HG03521 (cell line): ENCODE measurements around the gene ETDC.
A peak's percentile ranks its signal among the peaks of the same experiment; 100 is the strongest.
"Not testable (repeated sequence)": the region's sequence is repeated elsewhere in the genome, so short reads cannot be mapped to it uniquely, and the experiment has no call there.

Experiments used
- ATAC-seq: cut with Tn5 transposase; IDR thresholded peaks from one replicate; pipeline ENCODE4 v1.9.1; 2021; ENCODE audit warnings: mild to moderate bottlenecking, moderate library complexity; ENCODE audit not compliant: unreplicated experiment

ETDC gene

GRCh38 chrX:135309430-135309923 lies at the start of gene ETDC:
ETDC (plus strand) TSS chrX:135309480; CDS start chrX:135309480, 0 bp downstream.
- ATAC-seq = no peak

DNA sequence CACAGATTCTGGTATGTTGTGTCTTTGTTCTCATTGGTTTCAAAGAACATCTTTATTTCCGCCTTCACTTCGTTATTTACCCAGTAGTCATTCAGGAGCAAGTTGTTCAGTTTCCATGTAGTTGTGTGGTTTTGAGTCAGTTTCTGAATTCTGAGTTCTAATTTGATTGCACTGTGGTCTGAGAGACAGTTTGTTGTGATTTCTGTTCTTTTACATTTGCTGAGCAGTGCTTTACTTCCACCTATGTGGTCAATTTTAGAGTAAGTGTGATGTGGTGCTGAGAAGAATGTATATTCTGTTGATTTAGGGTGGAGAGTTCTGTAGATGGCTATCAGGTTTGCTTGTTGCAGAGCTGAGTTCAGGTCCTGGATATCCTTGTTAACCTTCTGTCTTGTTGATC lies 48.3 kb upstream of the ETDC start:
- ATAC-seq = not testable (repeated sequence)

GRCh38 chrX:135263376-135263775 lies 45.9 kb upstream of the ETDC start:
- not testable (repeated sequence) for ATAC-seq

- no peak for ATAC-seq
These were observed 45.1 kb upstream of the ETDC start for GRCh38 chrX:135264206-135264605.

DNA sequence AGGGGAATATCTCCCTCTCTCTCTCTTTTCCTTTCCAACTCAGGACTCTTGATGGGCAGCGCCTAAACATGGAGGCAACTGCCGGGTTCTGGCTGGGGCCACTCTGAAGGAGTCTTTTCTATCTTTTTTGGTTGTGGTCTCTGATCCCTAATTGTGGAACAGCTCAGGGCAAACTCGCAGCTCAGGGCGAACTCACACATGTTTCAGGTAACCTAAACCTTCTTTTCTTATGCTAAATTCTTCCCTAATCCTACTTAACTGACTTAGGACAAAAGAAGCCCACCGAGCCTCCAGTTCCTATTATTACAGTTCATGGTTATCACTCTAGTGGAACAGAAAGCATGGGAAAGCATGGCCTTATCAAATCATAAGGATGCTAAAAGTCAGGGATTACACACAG lies 36.1 kb upstream of the ETDC start:
- no peak for ATAC-seq

DNA sequence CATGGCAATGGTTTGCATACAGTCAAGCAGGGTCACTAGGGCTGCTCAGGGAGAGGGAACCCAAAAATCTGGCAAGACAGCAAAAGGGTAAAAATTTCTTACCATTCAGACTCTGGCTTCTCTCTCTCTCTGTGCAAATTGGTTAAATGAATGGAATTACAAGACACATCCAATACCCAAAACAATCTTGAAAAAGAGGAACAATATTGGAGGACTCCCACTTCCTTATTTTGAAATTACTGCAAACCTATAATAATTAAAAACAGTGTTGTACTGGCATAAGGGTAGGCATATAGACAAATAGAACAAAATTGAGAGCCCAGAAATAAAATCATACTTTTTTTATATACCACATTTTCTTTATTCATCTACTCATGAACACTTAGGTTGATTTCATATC lies 33.3 kb upstream of the ETDC start:
- no peak for ATAC-seq

DNA sequence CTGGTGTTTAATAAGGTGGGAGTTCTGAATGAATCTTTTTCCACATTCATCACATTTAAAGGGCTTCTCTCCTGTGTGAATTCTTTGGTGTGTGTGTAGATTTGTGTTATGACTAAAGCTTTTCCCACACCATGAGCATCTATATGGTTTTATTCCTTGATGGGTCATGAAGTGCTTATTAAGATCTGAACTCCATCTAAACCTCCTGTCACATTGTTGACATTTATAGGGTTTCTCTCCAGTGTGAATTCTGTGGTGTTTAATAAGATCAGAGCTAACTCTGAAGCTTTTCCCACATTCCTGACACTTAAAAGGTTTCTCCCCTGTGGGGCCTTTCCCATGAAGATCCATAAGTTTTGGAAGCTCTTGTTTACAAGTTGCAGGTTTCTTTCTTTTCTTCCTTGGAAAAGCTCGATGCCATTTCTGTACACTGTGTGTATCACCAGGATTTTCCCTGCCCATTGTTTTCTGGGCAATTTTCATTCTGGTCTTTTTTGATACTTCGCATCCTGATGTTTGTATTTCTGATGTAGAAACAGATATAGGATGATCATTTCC lies 21.9 kb upstream of the ETDC start:
- ATAC-seq = no peak

DNA sequence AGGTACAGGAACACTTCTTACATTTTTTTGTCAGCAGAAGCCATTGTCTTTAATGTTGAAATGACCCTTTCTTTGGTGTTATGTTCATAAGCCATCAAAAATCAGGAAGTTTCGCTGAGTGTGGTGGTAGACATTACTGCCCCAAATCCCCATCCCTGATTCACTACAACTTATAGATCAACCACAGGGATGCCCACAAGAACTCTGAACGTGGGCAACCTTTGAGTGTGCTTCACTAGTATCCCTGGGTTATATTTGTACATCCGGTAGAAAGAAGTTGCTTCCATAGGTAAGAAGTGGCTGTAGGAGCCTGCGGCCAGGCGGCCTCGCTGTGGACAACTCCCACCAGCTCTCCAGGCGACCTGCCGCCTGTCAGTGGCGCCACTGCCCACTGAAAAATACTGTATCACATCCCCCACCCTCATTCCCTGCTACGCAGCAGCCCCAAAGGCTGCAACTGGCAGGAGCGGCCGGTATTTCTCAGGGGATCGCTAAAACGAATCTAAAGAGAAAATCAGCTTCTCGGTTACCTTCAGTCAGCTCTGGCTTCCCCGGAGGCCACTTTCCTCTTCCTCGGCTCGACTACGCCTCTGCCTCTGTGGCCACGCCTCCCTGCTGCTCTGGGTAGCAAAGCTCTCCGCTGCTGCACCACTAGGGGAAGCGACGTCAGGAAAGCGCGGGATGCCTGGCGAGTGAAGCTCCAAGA lies 13.9 kb upstream of the ETDC start:
- ATAC-seq = peak; percentile 99

GRCh38 chrX:135295944-135296305 lies 13.4 kb upstream of the ETDC start:
- peak; percentile 47 for ATAC-seq

- no peak for ATAC-seq
These were observed 6.9 kb upstream of the ETDC start for GRCh38 chrX:135302269-135302873.

DNA sequence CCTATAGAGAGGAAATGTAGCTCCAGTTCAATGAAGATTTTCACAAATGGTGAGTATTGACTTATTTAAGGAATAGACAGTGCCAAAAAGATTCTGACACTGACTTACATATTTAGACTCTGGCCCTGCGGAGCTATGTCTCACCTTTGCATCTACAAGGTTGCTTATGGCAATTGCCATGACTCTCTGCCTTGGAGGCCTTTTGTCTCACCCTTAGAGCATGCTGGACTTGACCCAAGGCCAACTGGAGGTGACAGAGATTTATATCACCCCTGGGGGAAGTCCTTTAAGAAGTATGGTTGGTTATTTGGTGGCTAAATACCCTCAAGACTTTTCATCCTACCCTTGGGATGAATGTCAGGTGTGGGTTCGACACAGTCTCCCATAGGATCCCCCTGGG lies 4.5 kb upstream of the ETDC start:
- ATAC-seq = no peak

- no peak for ATAC-seq
These were observed 2.1 kb upstream of the ETDC start for GRCh38 chrX:135307171-135307570.

GRCh38 chrX:135308345-135308855 lies 880 bp upstream of the ETDC start:
- ATAC-seq = no peak

DNA sequence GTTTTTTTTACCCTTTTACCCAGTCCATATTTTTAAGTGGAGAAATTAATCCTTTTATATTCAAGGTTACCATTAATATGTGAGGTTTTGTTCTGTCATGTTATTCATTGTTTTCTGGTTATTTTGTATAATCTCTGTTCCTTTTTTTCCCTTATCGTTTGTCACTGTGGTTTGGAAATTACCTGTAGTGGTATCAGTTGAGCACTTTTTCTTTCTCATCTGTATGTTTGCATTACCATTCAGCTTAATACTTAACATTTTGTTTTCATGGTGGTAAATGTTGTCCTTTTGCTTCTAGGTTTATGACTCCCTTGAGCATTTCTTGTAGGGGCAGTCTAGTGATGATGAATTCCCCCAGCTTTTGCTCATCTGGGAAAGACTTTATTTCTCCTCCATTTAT lies 6.6 kb downstream of the ETDC start:
- ATAC-seq = no peak

DNA sequence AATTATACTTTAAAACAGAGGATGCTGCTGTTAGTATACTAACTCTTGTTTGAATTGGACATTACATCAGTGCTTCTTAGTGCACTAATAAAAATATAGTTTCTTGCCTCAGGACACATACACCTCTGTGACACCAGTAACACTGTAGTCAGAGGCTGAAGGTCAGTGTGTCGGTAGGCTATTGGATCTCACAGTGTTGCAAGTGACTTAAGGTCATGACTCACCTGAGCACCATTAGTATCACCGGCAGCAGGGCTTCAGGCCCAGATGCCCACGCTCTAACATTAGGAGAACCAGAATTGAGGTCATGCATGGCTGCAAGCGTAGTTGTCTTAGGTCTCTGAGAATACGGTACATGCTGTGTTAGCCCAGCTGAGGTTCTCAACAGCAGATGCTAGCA lies 15.2 kb downstream of the ETDC start:
- ATAC-seq = no peak

- ATAC-seq = not testable (repeated sequence)
These were observed 15.9 kb downstream of the ETDC start for GRCh38 chrX:135325036-135325818.

DNA sequence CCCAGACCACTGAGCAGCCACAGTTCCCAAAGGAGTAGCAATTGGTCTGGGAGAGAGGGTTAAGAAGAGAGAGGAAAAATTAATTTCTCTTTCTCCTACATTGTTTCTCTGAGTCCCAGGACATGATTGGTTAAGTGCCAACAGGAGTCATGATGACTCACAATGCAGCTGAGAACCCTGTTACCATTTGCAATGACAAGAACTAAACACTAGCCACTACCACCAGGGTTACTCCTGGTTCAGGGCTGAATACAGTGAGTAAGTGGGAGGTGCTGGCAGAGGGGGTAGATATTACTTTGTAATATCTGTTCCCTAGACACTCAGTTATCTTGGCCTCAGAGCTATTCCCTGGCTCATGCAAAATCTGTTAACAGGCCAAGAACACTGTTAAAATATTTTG lies 18.0 kb downstream of the ETDC start:
- no peak for ATAC-seq

DNA sequence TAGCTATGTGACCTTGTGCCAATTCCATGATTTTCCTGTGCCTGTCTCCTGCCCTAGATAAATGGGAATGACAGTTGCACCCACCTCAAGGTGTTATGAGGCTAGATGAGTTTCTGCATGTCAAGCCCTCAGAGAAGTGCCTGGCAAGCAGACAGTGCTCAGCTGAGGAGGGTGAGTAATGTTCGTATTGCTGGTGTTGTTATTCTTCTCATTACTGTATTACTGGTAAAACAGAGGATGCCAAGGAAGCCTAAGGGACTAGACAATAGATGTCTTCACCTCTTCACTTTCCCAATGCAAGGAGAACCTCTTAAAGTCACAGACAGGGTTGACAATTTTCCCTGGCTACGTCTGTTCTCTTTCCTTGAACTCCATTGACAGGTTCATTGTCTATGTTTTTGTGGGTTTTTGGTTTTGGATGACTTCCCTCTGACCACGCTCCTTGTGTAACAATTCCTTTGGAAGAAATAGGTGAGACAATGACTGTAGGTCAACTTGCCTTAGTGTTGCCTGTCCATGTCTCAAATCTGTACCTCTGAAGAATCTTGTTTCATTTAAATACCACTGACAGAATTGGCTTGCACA lies 19.2 kb downstream of the ETDC start:
- no peak for ATAC-seq

DNA sequence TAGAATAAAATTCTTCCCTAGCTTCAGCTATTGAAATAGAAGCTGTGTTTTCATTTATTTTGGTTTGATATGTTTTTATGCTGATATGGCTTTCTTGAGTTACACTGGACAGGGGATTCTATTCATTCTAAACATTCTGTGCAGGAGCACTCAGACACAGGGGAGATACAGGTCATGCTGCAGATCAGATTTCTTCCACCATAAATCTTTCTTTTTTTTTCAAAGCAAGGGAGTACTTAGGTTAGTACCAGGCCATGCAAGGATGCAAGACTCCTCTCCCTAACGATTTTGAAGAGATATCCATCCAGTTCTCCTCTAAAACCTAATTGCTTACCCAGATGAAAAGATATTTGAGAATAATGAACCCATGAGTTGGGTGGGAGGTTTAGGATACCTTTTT lies 21.4 kb downstream of the ETDC start:
- no peak for ATAC-seq

GRCh38 chrX:135331525-135331924 lies 22.2 kb downstream of the ETDC start:
- no peak for ATAC-seq

DNA sequence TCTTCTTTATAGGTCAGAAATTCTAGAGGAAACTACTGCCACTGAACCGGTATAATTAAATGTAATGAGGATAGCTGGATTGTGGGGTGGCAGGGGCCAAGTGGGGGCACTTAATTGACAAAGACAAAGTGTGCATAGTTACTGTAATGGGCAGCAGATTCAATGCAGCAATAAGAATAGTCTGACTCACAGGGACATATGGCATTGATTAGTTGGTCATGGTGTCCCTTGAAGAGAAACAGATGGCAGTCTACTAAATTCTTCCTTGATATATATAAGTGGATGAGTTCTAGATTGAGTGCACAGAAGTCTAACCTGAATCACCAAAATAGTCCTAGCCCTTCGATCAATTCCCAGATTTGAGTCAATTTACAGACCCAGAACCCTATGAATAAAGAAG lies 31.6 kb downstream of the ETDC start:
- no peak for ATAC-seq
